Left renal cortex interstitium (tissue), 4 donors: ENCODE results near the gene MFAP5. TPM values are rescaled to one million over a fixed set of nuclear protein-coding genes. Genes with fewer than 3 reads are reported as not detected.
"Not testable (repeated sequence)": the region's sequence is repeated elsewhere in the genome, so short reads cannot be mapped to it uniquely, and the experiment has no call there.

Source experiments
- DNase-seq, 4 donors: peaks; one replicate each; pipeline ENCODE4 v3.0.0-alpha.2; 2013; ENCODE audit warnings: low read depth in 4 of 4, low spot score in 2 of 4, missing footprints in 1 of 4
- polyA plus RNA-seq, 4 donors: library from polyadenylated mRNA; unstranded; fragments of 120-200 nt; gene quantifications; one replicate each; pipeline ENCODE4 v1.2.1, GENCODE V29; 2013; ENCODE audit not compliant: insufficient read length in 4 of 4

Gene MFAP5
- polyA plus RNA-seq, 4 donors, result 0.38 to 3.5 (median 1.4) TPM

DNA sequence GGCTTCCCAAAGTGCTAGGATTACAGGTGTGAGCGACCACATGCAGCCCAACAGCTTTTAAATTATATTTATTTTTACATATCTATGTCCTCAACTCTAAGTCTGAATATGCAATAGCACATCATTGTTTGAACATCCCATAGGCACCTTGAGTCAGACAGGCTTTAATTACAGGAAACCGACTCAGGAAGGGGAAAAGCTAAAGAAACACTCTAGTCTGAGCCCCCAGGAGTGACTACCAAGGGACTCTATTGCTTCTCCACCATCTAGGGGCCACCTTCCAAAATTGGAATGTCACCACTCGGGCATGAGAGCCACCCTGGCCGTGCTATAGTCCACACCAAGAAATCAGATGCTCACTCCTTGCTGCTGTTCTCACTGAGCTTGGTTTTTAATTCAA is 14.0 kb upstream of the MFAP5 start:
- DNase-seq, result no peak

DNA sequence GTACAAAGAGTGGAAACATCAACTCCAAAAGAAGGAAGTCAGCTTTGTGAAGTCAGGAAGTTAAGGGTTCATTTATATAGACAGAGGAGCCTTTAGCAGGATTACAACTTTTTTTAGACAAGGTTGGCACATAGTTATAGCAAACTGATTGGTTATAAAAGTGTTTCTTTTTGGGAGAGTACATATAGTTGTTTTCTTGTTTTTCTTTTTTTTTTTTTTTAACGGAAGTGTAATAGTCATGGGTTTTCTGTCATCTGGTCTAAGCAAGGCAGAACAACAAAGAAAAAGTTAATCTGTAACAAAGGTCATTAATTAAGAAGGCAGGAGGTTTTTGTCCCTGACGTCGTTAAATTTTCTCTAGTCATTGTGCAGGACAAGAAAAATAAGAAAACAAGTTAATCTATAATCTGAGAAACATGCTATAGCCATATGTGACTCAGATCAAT is 13.0 kb upstream of the MFAP5 start:
- no peak for DNase-seq

DNA sequence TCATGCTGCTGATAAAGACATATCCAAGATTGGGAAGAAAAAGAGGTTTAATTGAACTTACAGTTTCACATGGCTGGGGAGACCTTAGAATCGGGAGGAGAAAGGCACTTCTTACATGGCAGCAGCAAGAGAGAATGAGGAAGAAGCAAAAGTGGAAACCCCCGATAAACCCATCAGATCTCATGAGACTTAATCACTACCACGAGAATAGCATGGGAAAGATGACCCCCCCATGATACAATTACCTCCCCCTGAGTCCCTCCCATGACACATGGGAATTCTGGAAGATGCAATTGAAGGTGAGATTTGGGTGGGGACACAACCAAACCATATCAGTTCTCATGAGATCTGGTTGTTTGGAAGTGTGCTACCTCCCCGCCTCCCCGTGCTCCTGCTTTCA is 9.8 kb upstream of the MFAP5 start:
- DNase-seq, result no peak

DNA sequence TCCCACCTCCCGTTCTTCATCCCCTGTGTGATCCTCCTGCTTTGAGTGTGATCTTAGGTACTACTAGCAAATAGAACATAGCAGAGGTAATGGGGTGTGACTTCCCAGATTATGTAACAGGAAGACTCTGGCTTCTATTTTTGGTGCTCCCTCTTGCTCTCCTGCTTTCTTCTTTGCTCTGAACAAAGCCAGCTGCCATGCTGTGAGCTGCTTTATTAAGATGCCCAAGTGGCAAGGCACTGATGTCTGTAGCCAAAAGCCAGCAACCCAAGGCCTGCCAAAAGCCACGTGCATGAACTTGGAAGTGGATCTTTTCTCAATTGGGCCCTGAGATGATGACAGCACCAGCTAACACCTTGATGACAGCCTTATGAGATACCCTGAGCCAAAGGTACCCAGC is 5.8 kb upstream of the MFAP5 start:
- no peak for DNase-seq

DNA sequence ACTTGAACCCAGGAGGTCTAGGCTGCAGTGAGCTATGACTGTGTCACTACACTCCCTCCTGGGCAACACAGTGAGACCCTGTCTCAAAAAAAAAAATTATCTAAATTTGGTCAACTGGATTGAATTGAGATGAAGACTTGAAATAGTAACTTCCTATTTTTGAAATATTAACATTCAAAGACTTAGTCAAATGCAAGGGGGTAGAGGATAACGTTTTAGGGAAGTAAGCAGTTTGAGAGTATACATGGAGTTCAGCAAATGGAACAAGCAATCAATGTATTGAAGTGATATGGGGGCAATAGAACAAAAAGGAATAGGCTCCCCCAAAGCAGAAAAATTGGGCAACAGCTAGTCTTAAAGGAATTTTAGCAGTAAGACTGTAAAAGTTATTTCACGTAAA is 4.6 kb upstream of the MFAP5 start:
- DNase-seq, result no peak

DNA sequence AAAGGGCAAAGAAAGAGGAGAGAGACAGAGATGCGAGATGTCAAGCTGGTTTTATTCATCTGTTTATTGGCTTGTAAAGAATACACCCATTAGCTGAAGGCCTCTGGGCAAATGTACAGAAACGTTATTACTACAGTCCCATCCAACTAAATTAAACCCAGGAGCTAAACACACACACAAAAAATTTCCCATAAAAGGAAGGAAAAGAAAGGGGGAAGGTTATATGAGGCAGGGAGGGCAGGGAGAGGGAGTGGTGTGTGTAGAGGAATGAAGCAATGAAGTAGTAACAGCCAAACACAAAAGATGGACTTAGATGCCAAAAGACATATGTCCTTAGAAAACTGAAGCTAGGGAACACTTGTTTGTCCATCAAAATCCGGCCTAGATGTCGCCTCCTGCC is 3.1 kb upstream of the MFAP5 start:
- DNase-seq, result no peak

DNA sequence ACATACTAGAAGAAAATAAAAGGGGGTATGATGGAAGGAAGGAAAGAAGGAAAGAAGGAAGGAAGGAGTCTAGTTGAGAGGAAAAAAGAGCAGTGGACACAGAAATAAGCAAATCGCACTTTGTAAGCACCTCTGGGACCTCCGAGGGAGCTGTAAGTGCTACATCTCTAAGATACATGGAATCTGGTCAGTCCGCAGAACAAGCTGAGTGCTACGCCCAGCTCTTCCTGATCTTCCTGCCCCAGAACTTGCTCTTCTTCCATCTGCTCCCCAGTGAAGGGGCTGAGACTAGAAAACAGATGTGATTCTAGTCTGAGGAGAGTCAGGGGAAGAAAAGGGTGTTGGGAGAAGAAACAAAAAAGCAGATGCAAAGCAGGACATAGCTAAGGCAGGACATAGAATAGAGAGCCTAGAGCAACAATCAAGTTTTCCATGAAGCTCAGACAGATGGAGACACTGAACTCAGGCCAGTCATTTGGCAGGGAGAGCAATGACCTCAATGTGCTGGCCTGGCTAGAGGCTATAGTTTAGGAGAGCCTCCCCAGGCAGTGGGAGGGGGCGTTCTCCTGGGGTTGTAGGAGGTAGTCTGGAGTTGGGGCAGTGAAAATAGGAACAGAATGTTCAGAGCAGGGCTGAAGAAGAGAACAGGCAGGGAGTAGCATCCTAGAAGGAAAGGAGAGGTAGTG is 1.7 kb upstream of the MFAP5 start:
- no peak for DNase-seq

DNA sequence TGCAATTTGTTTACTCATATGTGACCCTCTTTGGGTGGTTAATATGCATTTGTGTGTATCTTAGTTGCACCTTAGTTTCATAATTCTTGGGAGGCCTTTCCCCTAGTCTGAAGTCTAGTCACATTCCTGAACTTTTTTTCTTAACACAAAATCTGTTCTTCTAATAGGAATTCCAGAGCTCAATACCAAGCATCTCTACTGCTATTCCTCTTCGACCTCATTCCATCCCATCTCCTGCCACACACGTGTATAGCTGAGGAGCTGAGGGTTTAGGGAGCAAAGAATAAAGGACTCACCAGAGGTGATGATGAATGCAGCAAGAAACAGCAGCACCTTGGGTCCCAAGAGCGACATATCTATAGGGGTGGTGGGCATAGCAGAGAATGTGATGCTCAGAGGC is 875 bp downstream of the MFAP5 start:
- DNase-seq, result no peak

DNA sequence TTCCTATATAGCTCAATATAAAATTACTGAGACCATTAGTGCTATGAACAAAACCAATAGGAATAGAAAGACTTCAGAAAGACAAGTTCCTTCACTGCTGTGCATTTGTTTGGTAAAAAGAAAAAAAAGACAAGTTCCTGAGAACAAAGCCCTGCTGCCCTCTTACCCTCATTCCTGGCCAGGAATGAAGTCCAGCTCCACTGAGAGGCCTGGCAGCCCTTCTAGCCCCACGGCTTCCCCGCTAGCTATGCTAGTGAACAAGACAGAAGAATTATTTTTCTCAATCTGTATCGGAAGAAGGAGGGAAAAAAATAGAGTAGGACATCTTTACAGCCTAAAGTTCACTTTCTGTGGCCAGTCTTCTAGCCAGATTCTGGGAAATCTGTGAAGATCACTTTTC is 1.6 kb downstream of the MFAP5 start:
- DNase-seq, result no peak

DNA sequence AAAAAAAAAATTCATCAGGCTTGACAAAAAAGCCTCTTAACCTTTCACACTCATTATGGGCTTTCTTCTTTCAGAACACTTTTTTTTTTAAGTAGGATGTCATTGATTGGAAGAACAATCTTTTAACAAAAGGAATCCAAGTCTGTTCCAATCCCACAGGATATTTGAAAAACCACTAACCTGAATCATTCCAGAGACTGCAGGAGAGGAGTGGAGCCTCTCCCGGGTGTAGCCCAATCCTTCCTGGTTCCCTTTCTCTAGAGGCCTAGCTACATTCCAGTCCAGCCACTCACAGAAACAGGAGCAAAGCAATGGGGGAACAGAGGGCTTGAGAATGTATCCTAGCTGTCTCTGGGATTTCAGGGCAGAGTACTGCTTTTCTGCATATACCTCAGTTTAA is 4.3 kb downstream of the MFAP5 start:
- DNase-seq, result no peak

DNA sequence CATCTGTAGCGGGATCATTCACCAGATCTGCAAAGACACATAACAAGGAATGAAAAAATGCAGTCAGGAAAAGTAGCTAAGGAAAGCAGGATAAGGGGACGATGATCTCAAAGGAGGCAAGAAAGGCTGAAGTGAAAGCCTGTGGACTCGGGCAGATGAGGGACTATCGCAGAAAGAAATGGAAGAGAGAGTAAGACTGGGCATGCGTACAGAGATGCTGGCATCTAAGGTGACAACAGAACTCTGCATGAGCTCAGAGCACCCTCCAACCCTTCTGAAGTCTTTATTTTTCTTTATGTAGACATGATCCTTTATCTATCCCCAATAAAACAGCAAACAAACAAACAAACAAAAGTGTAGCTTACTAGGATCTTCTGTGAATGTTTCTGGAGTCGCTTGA is 7.2 kb downstream of the MFAP5 start:
- no peak for DNase-seq

DNA sequence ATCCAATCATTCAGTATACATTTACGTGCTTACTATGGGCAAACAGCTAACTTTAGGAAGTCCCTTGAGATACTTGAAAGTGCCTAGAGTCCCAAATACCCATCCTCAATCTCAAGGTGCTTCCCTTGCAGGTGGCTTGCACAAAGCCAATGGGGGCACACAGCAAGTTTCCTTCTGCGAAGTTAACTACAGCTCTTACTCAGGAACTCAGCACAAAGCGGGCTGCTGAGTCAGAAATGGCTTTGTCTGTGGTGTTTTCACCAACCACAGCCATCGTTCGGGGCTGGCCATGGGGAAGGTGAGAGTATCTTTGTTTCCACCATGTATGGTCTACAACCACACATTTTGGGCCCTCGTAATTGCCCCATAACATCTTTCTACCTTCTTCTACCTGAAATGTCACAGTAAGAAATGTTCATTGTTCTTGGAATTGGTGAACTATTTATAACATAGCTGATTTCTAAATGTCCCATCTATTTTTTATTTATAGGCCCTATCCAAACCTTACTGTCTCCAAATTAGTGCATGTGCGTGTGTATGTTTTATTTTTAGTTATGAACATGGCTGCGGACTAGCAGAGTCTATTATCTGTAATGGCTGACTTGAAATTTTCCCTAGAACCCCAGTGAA is 13.9 kb downstream of the MFAP5 start:
- no peak for DNase-seq

DNA sequence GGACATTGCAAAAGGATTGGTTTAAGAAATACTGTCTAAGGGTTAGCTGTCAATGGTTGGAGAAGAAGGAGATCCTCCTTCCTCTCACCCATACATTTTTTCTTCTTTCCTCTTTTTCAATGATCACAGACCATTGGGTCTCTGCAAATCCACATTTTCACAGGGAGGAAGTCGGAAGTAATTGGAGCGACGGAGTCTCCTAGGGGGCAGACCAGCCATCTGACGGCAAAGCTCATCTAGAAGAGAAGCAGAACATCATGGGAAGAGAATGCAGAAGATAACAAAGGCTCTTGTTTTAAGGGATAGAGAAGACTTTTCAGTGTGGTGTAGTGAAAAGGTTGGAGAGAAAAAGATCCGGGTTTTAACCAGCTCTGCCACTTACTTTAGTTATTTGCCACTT is 14.7 kb downstream of the MFAP5 start:
- no peak for DNase-seq

DNA sequence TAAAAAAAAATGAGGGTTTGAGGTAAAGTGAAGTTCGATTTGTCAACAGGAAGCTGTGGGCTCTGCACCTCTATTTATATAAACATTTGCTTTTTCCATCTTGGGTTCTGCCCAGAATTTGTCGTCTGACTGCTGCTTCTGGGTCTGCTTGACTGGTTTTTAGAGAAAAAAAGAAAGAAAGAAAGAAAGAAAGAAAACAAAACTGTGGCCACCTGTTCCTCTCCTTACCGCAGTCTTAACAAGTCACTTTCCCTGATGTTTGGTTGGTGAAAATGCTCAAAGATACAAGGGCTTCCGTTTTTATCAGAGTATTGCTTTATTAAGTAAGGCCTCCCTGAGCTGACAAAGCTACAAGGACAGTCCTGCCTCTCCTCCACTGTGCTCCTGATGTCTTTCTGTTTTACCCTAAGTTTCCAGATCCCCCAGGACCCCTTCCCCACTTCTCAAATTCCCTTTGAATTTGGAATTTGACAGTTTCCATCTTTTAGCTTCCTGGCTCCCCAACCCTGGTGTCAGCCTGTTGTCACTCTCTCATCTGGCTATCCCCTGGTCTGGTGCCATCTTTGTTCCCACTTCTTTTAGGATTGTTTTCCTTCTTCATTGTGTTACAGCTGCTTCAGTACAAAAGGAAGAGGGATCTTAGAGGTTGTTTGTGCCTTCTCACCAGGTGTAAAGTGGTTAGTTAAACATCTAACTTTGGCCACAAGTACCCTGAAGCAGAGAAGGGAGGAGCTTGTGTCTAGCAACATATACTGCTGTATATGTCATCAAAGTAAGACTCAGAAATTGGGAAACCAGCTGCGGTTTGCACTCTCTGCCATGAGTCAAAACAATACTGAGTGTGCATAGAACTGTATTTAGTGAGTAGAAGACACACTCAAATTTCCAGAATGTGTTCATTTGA is 18.0 kb downstream of the MFAP5 start:
- DNase-seq, result no peak

DNA sequence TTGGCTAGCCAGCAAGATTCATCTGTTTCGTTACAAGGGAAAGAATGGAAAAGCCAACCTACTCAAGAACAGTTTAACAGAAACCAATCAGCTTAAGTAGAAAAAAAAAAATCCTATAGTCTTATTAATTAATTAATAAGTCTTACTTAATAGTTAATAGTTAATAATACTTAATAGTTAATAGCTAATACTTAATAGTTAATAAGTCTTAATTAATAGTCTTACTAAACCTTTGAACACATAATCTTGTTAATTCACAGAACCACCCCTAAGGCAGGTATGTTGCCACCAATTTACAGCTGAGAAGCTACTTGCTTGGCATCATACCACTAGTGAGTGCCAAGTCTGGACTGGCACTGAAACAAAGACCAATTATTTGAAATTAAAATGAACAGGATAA is 19.9 kb downstream of the MFAP5 start:
- no peak for DNase-seq

DNA sequence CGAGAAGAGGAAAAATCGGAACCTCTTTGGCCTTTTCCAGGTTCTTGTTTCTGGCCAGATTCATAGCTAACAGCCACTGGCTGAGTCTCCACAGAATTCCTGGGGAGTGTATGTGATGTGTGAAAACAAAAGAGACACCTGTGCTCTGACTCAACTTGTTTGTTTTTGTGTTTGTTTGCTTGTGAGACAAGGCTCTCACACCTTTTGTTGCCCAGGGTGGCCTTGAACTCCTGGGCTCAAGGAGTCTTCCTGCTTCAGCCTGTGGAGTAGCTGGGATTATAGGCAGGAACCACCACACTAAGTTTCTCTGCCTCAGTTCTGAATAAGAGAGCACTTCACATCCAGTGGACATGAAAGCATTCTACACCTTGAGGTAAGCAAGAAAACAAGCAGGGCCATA is 22.7 kb downstream of the MFAP5 start:
- no peak for DNase-seq

DNA sequence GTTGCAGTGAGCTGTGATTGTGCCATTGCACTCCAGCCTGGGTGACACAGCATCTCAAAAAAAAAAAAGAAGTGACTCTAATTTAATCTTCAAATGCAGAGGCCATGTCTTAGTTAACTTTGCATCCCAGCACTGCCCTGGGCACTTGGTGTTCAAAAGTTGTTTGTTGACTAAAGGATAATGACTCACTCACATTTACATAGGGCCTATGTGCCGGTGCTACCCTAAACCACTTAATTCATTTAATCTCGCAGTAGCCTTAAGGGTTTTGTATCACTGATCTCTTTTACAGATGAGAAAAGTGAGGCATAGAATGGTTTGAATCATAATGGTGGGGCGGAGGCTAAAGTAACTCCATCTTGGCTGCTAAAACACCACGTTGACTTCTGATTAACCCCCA is 23.7 kb downstream of the MFAP5 start:
- DNase-seq, result no peak

DNA sequence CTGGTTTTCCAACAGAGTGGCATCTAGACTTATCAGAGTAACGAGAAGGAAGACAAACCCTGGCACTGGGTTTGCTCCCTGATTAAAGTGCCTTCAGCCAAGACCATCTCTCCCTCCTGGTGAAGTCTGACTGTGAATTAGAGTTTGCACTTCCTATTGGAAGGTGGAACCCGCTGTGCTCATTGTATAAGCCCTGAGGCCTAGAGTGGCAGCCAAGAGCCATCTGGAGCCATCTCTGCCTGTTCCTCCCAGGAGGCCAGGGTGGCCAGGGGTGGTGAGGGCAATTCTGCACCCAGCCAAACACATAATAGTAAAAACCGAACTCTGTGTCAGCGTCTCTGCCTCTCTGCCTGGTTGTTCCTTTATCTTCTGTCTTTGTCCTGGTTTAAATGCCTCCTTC is 25.0 kb downstream of the MFAP5 start:
- no peak for DNase-seq

DNA sequence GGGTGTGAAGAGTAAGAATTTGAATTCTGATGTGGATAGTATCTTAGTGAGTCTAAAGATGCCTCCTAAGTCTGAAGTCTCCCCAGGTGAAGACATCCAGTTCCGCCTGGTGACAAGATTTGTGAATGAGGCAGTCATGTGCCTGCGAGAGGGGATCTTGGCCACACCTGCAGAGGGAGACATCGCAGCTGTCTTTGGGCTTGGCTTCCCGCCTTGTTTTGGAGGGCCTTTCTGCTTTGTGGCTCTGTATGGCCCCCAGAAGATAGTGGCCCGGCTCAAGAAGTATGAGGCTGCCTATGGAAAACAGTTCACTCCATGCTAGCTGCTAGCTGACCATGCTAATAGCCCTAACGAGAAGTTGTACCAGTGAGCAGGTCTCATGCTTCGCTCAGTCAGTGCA is 25.4 kb downstream of the MFAP5 start:
- no peak for DNase-seq

DNA sequence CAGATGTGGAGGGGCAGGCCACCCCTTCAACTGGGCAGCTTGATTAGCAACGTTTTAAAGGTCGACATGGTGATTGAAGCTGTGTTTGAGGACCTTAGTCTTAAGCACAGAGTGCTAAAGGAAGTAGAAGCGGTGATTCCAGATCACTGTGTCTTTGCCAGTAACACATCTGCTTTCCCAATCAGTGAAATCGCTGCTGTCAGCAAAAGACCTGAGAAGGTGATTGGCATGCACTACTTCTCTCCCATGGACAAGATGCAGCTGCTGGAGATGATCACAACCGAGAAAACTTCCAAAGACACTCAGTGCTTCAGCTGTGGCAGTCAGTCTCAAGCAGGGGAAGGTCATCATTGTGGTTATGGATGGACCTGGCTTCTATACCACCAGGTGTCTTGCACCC is 26.0 kb downstream of the MFAP5 start:
- no peak for DNase-seq

DNA sequence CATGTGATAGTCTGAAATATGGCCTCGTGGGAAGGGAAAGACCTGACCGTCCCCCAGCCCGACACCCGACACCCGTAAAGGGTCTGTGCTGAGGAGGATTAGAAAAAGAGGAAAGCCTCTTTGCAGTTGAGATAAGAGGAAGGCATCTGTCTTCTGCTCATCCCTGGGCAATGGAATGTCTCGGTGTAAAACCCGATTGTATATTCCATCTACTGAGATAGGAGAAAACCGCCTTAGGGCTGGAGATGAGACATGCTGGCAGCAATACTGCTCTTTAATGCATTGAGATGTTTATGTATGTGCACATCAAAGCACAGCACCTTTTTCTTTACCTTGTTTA is 26.6 kb downstream of the MFAP5 start:
- not testable (repeated sequence) for DNase-seq
